Measurements from ENCODE around the gene PDPK1.
"Not testable (repeated sequence)": the region's sequence is repeated elsewhere in the genome, so short reads cannot be mapped to it uniquely, and the experiment has no call there.

PDPK1 gene

GRCh38 chr16:2580143-2580542 is 42.3 kb downstream of the PDPK1 start:
- not testable (repeated sequence) for H3K4me3 Mint-ChIP-seq; H3K36me3 Mint-ChIP-seq; H3K27me3 Mint-ChIP-seq; H3K9me3 Mint-ChIP-seq (ENCODE audit: low read depth); H3K4me1 Mint-ChIP-seq (ENCODE audit: low read depth); H3K27ac Mint-ChIP-seq

GRCh38 chr16:2580818-2581217 is 43.0 kb downstream of the PDPK1 start:
- H3K27me3 Mint-ChIP-seq; H3K36me3 Mint-ChIP-seq; H3K27ac Mint-ChIP-seq; H3K4me1 Mint-ChIP-seq (ENCODE audit: low read depth); H3K9me3 Mint-ChIP-seq (ENCODE audit: low read depth); H3K4me3 Mint-ChIP-seq: not testable (repeated sequence)

GRCh38 chr16:2584729-2585650 is 47.2 kb downstream of the PDPK1 start:
- H3K36me3 Mint-ChIP-seq: no peaks in the 10 kb centered on the region
- no peaks in the 10 kb centered on the region for H3K9me3 Mint-ChIP-seq (ENCODE audit: low read depth)
- H3K4me3 Mint-ChIP-seq: no peak overlapping the region
- no peaks in the 10 kb centered on the region for H3K4me1 Mint-ChIP-seq (ENCODE audit: low read depth)
- H3K27ac Mint-ChIP-seq: no peak overlapping the region
- no peaks in the 10 kb centered on the region for H3K27me3 Mint-ChIP-seq

GRCh38 chr16:2585651-2586081 is 47.8 kb downstream of the PDPK1 start:
- Mint-ChIP-seq H3K4me1 (ENCODE audit: low read depth) (no peaks in the 10 kb centered on the region), H3K27me3 (no peaks in the 10 kb centered on the region), H3K4me3 (no peak overlapping the region), H3K27ac (no peak overlapping the region), H3K9me3 (ENCODE audit: low read depth) (no peaks in the 10 kb centered on the region), H3K36me3 (no peaks in the 10 kb centered on the region)

GRCh38 chr16:2586241-2586640 is 48.4 kb downstream of the PDPK1 start:
- H3K4me1 Mint-ChIP-seq (ENCODE audit: low read depth): no peaks in the 10 kb centered on the region
- no peaks in the 10 kb centered on the region for H3K36me3 Mint-ChIP-seq
- no peaks in the 10 kb centered on the region for H3K9me3 Mint-ChIP-seq (ENCODE audit: low read depth)
- H3K27me3 Mint-ChIP-seq: no peaks in the 10 kb centered on the region
- H3K4me3 Mint-ChIP-seq: no peak overlapping the region
- H3K27ac Mint-ChIP-seq: no peak overlapping the region

GRCh38 chr16:2586901-2587480 is 49.2 kb downstream of the PDPK1 start:
- peaks cover under 1% of the 10 kb centered on the region for H3K4me1 Mint-ChIP-seq (ENCODE audit: low read depth)
- H3K27ac Mint-ChIP-seq: no peak overlapping the region
- H3K27me3 Mint-ChIP-seq: no peaks in the 10 kb centered on the region
- no peaks in the 10 kb centered on the region for H3K36me3 Mint-ChIP-seq
- no peak overlapping the region for H3K4me3 Mint-ChIP-seq
- H3K9me3 Mint-ChIP-seq (ENCODE audit: low read depth): no peaks in the 10 kb centered on the region

- H3K4me1 Mint-ChIP-seq (ENCODE audit: low read depth): peaks cover 7% of the 10 kb centered on the region
- H3K36me3 Mint-ChIP-seq: no peaks in the 10 kb centered on the region
- H3K27ac Mint-ChIP-seq: no peak overlapping the region
Observed at GRCh38 chr16:2587891-2588565, 50.2 kb downstream of the PDPK1 start.

GRCh38 chr16:2591476-2592240 is 53.8 kb downstream of the PDPK1 start:
- H3K27me3 Mint-ChIP-seq: no peaks in the 10 kb centered on the region
- no peaks in the 10 kb centered on the region for H3K36me3 Mint-ChIP-seq
- H3K9me3 Mint-ChIP-seq (ENCODE audit: low read depth): no peaks in the 10 kb centered on the region
- H3K4me1 Mint-ChIP-seq (ENCODE audit: low read depth): peaks cover 17% of the 10 kb centered on the region
- H3K27ac Mint-ChIP-seq: peak overlapping the region; percentile 61
- no peak overlapping the region for H3K4me3 Mint-ChIP-seq

More at GRCh38 chr16:2587891-2588565, 50.2 kb downstream of the PDPK1 start:
- Mint-ChIP-seq H3K27me3 (no peaks in the 10 kb centered on the region), H3K4me3 (no peak overlapping the region), H3K9me3 (ENCODE audit: low read depth) (no peaks in the 10 kb centered on the region)

- Mint-ChIP-seq H3K9me3 (ENCODE audit: low read depth) (no peaks in the 10 kb centered on the region), H3K36me3 (no peaks in the 10 kb centered on the region), H3K27ac (no peak overlapping the region), H3K4me3 (no peak overlapping the region), H3K4me1 (ENCODE audit: low read depth) (peaks cover 17% of the 10 kb centered on the region), H3K27me3 (no peaks in the 10 kb centered on the region)
Observed at GRCh38 chr16:2592786-2593185, 55.0 kb downstream of the PDPK1 start.

- H3K27ac Mint-ChIP-seq: no peak overlapping the region
- H3K4me1 Mint-ChIP-seq (ENCODE audit: low read depth): peaks cover 17% of the 10 kb centered on the region
- no peaks in the 10 kb centered on the region for H3K9me3 Mint-ChIP-seq (ENCODE audit: low read depth)
- H3K4me3 Mint-ChIP-seq: no peak overlapping the region
- no peaks in the 10 kb centered on the region for H3K36me3 Mint-ChIP-seq
- H3K27me3 Mint-ChIP-seq: no peaks in the 10 kb centered on the region
Observed at GRCh38 chr16:2595393-2596205, 57.8 kb downstream of the PDPK1 start.

- Mint-ChIP-seq H3K4me3 (no peak overlapping the region), H3K27ac (no peak overlapping the region), H3K36me3 (no peaks in the 10 kb centered on the region), H3K4me1 (ENCODE audit: low read depth) (peaks cover 20% of the 10 kb centered on the region), H3K9me3 (ENCODE audit: low read depth) (no peaks in the 10 kb centered on the region), H3K27me3 (no peaks in the 10 kb centered on the region)
Observed at GRCh38 chr16:2596747-2597559, 59.1 kb downstream of the PDPK1 start.

- no peaks in the 10 kb centered on the region for H3K27me3 Mint-ChIP-seq
- H3K4me3 Mint-ChIP-seq: no peak overlapping the region
- peaks cover 21% of the 10 kb centered on the region for H3K4me1 Mint-ChIP-seq (ENCODE audit: low read depth)
- H3K36me3 Mint-ChIP-seq: no peaks in the 10 kb centered on the region
- no peak overlapping the region for H3K27ac Mint-ChIP-seq
- no peaks in the 10 kb centered on the region for H3K9me3 Mint-ChIP-seq (ENCODE audit: low read depth)
Observed at GRCh38 chr16:2597560-2597902, 59.7 kb downstream of the PDPK1 start.

- no peak overlapping the region for H3K27ac Mint-ChIP-seq
- H3K27me3 Mint-ChIP-seq: no peaks in the 10 kb centered on the region
- H3K4me1 Mint-ChIP-seq (ENCODE audit: low read depth): peaks cover 22% of the 10 kb centered on the region
- no peak overlapping the region for H3K4me3 Mint-ChIP-seq
- H3K9me3 Mint-ChIP-seq (ENCODE audit: low read depth): no peaks in the 10 kb centered on the region
- no peaks in the 10 kb centered on the region for H3K36me3 Mint-ChIP-seq
Observed at GRCh38 chr16:2598133-2598641, 60.4 kb downstream of the PDPK1 start.
